HG02678 (cell line): ENCODE results near the gene KCNK5.

ENCODE experiments used
- ATAC-seq: cut with Tn5 transposase; IDR thresholded peaks from one replicate; pipeline ENCODE4 v1.9.1; 2021; ENCODE audit warnings: mild to moderate bottlenecking, moderate library complexity; ENCODE audit not compliant: unreplicated experiment

The KCNK5 gene

DNA sequence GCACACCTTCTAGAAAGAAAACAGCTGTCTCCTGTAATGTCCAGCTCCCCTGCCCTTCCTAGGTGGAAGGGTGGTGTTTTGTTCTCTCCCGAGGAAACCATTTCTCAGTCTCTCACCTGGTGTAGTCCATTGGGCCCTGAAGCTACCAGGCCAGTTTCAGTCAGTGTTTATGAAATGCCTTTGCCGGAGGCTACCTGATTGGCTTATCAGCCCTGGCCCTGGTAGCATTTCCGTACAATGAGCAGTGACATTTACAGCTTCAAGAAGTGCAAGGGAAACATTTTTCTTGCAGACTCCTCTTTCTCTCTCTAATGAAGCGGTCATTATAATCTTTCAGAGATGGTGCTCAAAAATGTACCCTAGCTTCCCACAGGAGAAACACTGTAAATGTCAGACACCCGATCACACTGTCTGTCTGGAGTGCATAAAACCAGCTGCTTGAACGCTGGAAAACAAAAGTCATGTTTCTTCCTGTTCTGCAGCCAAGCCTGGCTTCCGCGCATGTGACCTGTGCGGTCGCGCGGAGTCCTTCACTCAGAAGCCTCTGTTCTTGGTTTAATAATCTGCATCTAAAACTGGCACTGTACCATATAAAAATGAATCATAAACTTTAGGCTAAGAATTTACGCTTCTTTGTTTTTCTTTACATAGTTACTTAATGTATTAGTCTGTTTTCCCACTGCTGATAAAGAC is 85.9 kb downstream of the KCNK5 start:
- ATAC-seq, result no peak

GRCh38 chr6:39140556-39141167 is 88.6 kb downstream of the KCNK5 start:
- ATAC-seq, result no peak
